GM12878 (cell line): Measurements from ENCODE around the gene INSRR. TPM values are rescaled to one million over a fixed set of nuclear protein-coding genes. Genes with fewer than 3 reads are reported as not detected.

Experiments
- ATAC-seq: fragments of 200-7000 bp; cut with Tn5 transposase; 3 replicates; pipeline ENCODE4 v1.9.1; 2020; ENCODE audit warnings: mild to moderate bottlenecking, moderate library complexity
- BruUV-seq: library from RNA; stranded (reverse); fragments of 400-500 nt; replicated peaks from 2 replicates; lab custom pipeline; 2021; lab: Mats Ljungman, UMichigan
- CTCF ChIA-PET: fragments of 300-600 bp; sonication (Branson Sonifier 250); formaldehyde crosslinking; extraction: SDS; loops from one replicate; lab custom pipeline; 2021; ENCODE audit warnings: inconsistent platforms; lab: Yijun Ruan, JAX
- POLR2A ChIA-PET: fragments of 350-600 bp; formaldehyde crosslinking; extraction: SDS; loops from one replicate; lab custom pipeline; 2021; ENCODE audit warnings: inconsistent platforms; lab: Charles Lee
- RAD21 ChIA-PET: fragments of 300-600 bp; sonication (Branson Sonifier 250); formaldehyde crosslinking; loops from one replicate; lab custom pipeline; 2023; ENCODE audit warnings: antibody characterized with exemption; ENCODE audit not compliant: unreplicated experiment; lab: Charles Lee
- SMC1A ChIA-PET: fragments of 300-600 bp; sonication (Branson Sonifier 250); formaldehyde crosslinking; loops from one replicate; lab custom pipeline; 2023; ENCODE audit not compliant: unreplicated experiment, uncharacterized antibody; lab: Charles Lee
- DNase-seq: peaks from one replicate; pipeline ENCODE4 v3.0.0-alpha.2; 2011; ENCODE audit warnings: low read depth, low spot score
- FAIRE-seq: peaks from 3 replicates; lab custom pipeline; 2011; peaks lifted over from hg19 to GRCh38; lab: Jason Lieb, UNC
- H2AFZ ChIP-seq: 2 replicates; pipeline ENCODE4 v1.6.0; 2011; ENCODE audit warnings: low read depth, low read length, control low read depth; ENCODE audit not compliant: control insufficient read depth
- H3K27ac ChIP-seq: 2 replicates; pipeline ENCODE4 v1.5.1; 2011; ENCODE audit warnings: control low read depth; ENCODE audit not compliant: control insufficient read depth, insufficient read depth
- H3K27me3 ChIP-seq, 2 experiments: replicated peaks in 1 of 2; 2 replicates each; pipeline versions ENCODE4 v1.6.0 to v1.6.1; 2011; ENCODE audit warnings: low read length in 1 of 2; ENCODE audit not compliant: control insufficient read depth in 2 of 2, insufficient read depth in 2 of 2
- H3K36me3 ChIP-seq, 2 experiments: 2 replicates each; pipeline ENCODE4 v1.5.1; 2011; ENCODE audit warnings: low read length in 1 of 2; ENCODE audit not compliant: control insufficient read depth in 2 of 2, insufficient read depth in 2 of 2
- H3K4me1 ChIP-seq: 2 replicates; pipeline ENCODE4 v1.6.1; 2011; ENCODE audit warnings: mild to moderate bottlenecking, low read length, moderate library complexity, mixed read lengths; ENCODE audit not compliant: control insufficient read depth, insufficient read depth
- H3K4me2 ChIP-seq: 2 replicates; pipeline ENCODE4 v1.6.0; 2011; ENCODE audit warnings: control low read depth; ENCODE audit not compliant: control insufficient read depth, insufficient read depth
- H3K4me3 ChIP-seq: fragments of 200-600 bp; sonication (generic); 2 replicates; pipeline ENCODE4 v1.5.1; 2016
- H3K79me2 ChIP-seq: 2 replicates; pipeline ENCODE4 v1.6.0; 2011; ENCODE audit warnings: low read length; ENCODE audit not compliant: control insufficient read depth, insufficient read depth
- H3K9ac ChIP-seq: 2 replicates; pipeline ENCODE4 v1.8.0; 2011; ENCODE audit warnings: low read length, control low read depth, mixed read lengths; ENCODE audit not compliant: control insufficient read depth, insufficient read depth
- H3K9me3 ChIP-seq: replicated peaks from 3 replicates; pipeline ENCODE4 v1.5.1; 2011; ENCODE audit warnings: mild to moderate bottlenecking, low read length; ENCODE audit not compliant: control insufficient read depth, insufficient read depth
- H4K20me1 ChIP-seq: 2 replicates; pipeline ENCODE4 v1.6.0; 2011; ENCODE audit not compliant: control insufficient read depth, insufficient read depth
- BCL3 ChIP-seq: IDR thresholded peaks from 2 replicates; pipeline ENCODE4 v1.6.1; 2011; ENCODE audit warnings: borderline replicate concordance, low read depth, mild to moderate bottlenecking, moderate library complexity, low read length; ENCODE audit not compliant: insufficient read depth, poor library complexity, severe bottlenecking
- CHD1 ChIP-seq: IDR thresholded peaks from 2 replicates; pipeline ENCODE4 v1.6.1; 2012; ENCODE audit warnings: low read depth, low read length, improper control_type of control experiment
- CREB1 ChIP-seq: IDR thresholded peaks from 2 replicates; pipeline ENCODE4 v1.6.1; 2012; ENCODE audit warnings: low read depth, mild to moderate bottlenecking, inconsistent platforms
- CREM ChIP-seq: IDR thresholded peaks from 2 replicates; pipeline ENCODE4 v1.6.1; 2014; ENCODE audit warnings: antibody characterized with exemption, low read depth
- DPF2 ChIP-seq: fragments of 450-650 bp; IDR thresholded peaks from 2 replicates; pipeline ENCODE4 v1.6.1; 2017; ENCODE audit warnings: mild to moderate bottlenecking
- FOS ChIP-seq: IDR thresholded peaks from 3 replicates; pipeline ENCODE4 v1.6.1; 2011; ENCODE audit warnings: borderline replicate concordance; ENCODE audit not compliant: insufficient read length; ENCODE audit errors: extremely low read depth
- MYB ChIP-seq: fragments of 150-350 bp; IDR thresholded peaks from 2 replicates; pipeline ENCODE4 v1.6.1; 2014; ENCODE audit warnings: mild to moderate bottlenecking, low read depth, low read length, borderline replicate concordance
- NR2C1 ChIP-seq: fragments of 450-650 bp; IDR thresholded peaks from 2 replicates; pipeline ENCODE4 v1.6.1; 2017; ENCODE audit warnings: antibody characterized with exemption, mild to moderate bottlenecking, moderate library complexity
- PML ChIP-seq: IDR thresholded peaks from 2 replicates; pipeline ENCODE4 v1.6.1; 2012; ENCODE audit warnings: low read length, inconsistent platforms
- SREBF1 ChIP-seq: IDR thresholded peaks from 2 replicates; pipeline ENCODE4 v1.6.1; 2012; ENCODE audit warnings: mild to moderate bottlenecking, low read length
- TAF1 ChIP-seq: IDR thresholded peaks from 2 replicates; pipeline ENCODE4 v1.6.1; 2011; ENCODE audit warnings: mild to moderate bottlenecking, low read depth, low read length, borderline replicate concordance
- WRNIP1 ChIP-seq: IDR thresholded peaks from 2 replicates; pipeline ENCODE4 v1.6.1; 2011; ENCODE audit warnings: low read depth, low read length, improper control_type of control experiment, borderline replicate concordance
- ZBED1 ChIP-seq: IDR thresholded peaks from 2 replicates; pipeline ENCODE4 v1.6.1; 2016; ENCODE audit warnings: borderline replicate concordance
- ZBTB40 ChIP-seq: fragments of 450-650 bp; IDR thresholded peaks from 2 replicates; pipeline ENCODE4 v1.6.1; 2016; ENCODE audit warnings: mild to moderate bottlenecking, moderate library complexity, borderline replicate concordance
- WGBS: methylation state at CpG from one replicate; pipeline ENCODE4 v1.1.6; 2016; ENCODE audit warnings: low lambda C conversion rate; ENCODE audit not compliant: insufficient replicate concordance, insufficient coverage; ENCODE audit errors: missing lambda C conversion rate; 5-methylcytosine and 5-hydroxymethylcytosine counted together
- in situ Hi-C: fragments of 300-500 bp; cut with MboI; formaldehyde crosslinking; loops from 9 replicates; pipeline ENCODE4 v1.14.3; 2018; ENCODE audit warnings: mixed read lengths
- intact Hi-C: fragments of 100-400 bp; cut with micrococcal nuclease; formaldehyde crosslinking; loops from one replicate; pipeline ENCODE4 v1.14.2; 2022; ENCODE audit not compliant: unreplicated experiment
- polyA plus RNA-seq, 11 experiments: library from polyadenylated mRNA; depleted of rRNA in 4 of 11; unstranded in 6 of 11; stranded (reverse) in 5 of 11; fragments of >200 nt; fragmentation: Nextera tagmentation in 4 of 11; fragmentation: Illumina TruSeq in 1 of 11; extraction: Ambion mirVana in 4 of 11; extraction: Trizol in 1 of 11; gene quantifications; 1 replicate in 1 of 11; 2 replicates in 10 of 11; pipeline versions ENCODE4 v1.2.1 to v1.2.3, GENCODE V29; 2011 to 2016; ENCODE audit warnings: inconsistent platforms in 2 of 11, missing spikeins in 2 of 11, low read depth in 1 of 11
- total RNA-seq, 4 experiments: library from RNA; depleted of rRNA in 3 of 4; stranded (reverse); fragments of >200 nt in 3 of 4; fragmentation: Illumina TruSeq in 1 of 4; extraction: Trizol in 1 of 4; gene quantifications; 2 replicates each; pipeline versions ENCODE4 v1.2.1 to v1.2.3, GENCODE V29; 2013 to 2021

INSRR gene
- total and polyA plus RNA-seq, 10 of the 15 experiments (the other 5 are each of a cell fraction or from before 2014, with no cell fraction given) = 0.01 TPM; not detected in 9

DNA sequence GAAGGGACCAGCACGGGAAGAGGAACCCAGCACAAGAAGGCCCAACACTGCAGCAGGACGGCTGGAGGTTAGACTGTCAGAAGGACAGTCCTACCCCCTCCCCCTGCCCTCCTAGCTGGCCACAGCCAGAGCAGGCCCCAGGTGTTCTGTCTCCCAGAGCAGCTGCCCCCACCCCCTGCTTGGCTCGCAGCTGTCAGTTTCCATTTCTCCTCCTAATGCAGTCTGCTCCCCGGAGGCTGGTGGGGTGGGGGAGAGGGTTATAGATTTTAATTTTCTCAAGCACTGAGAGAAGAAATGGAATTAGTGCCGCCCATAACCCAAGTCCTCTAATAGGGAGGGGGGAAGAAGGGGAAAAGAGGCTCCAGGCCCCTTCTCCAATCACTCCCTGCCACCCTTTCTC, 21.6 kb upstream of the INSRR start:
- RAD21 ChIA-PET = interaction anchor here (1.2 kb wide), 1 partner anchor 191 kb away, joined by 4 read pairs; no protein-coding TSS in a partner anchor
- H3K4me1 ChIP-seq = no peaks in the 10 kb centered on the region
- no TSS peak for BruUV-seq
- in situ Hi-C loops = no loop called here
- peaks cover 0 to 11% of the 10 kb centered on the region in 2 experiments; a peak in 3 of 4 replicates for H3K27me3 ChIP-seq
- no peaks in the 10 kb centered on the region for H4K20me1 ChIP-seq
- CTCF ChIA-PET = interaction anchor here (1.0 to 2.4 kb wide), 4 partner anchors 11 to 174 kb away, joined by 3 to 13 read pairs (median 4); no protein-coding TSS in a partner anchor
- no peak for FAIRE-seq
- ATAC-seq = no peak
- no peaks in the 10 kb centered on the region for H3K36me3 ChIP-seq
- H2AFZ ChIP-seq = no peak overlapping the region
- H3K9me3 ChIP-seq = no peaks in the 10 kb centered on the region
- POLR2A ChIA-PET = no interaction called here
- no peak overlapping the region for H3K9ac ChIP-seq
- H3K4me3 ChIP-seq = no peak overlapping the region
- no peak for DNase-seq
- no peak overlapping the region for H3K27ac ChIP-seq
- H3K4me2 ChIP-seq = no peak overlapping the region
- TF ChIP-seq SREBF1 (no peak), WRNIP1 (no peak), NR2C1 (no peak), BCL3 (no peak), CREM (no peak), ZBED1 (no peak)
- TF ChIP-seq, all 136 proteins: peak for 0
- H3K79me2 ChIP-seq = no peaks in the 10 kb centered on the region
- WGBS = 6% methylated on average over 5 of the region's 5 CpGs
- SMC1A ChIA-PET = interaction anchor here (0.7 kb wide), 1 partner anchor 41 kb away, joined by 3 read pairs; no protein-coding TSS in a partner anchor
- intact Hi-C loops = no loop called here

DNA sequence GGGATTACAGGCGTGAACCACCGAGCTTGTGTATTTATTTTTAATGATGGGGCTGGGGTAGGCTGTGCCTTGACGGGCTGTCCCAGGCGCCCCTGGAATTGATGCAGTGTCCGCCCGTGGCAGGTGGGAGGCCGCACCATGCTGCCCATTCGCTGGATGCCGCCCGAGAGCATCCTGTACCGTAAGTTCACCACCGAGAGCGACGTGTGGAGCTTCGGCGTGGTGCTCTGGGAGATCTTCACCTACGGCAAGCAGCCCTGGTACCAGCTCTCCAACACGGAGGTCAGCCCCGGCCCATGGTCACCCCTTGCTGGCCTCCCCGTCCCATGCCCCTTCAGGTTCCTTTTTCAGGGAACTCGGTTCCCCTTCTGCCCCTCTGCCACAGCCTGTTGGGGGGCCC, 21.0 kb upstream of the INSRR start:
- H3K9me3 ChIP-seq = no peaks in the 10 kb centered on the region
- DNase-seq (no peak), FAIRE-seq (no peak), ATAC-seq (no peak)
- no peaks in the 10 kb centered on the region for H3K4me1 ChIP-seq
- 44% methylated on average over 21 of the region's 21 CpGs for WGBS
- H2AFZ ChIP-seq = no peak overlapping the region
- in situ Hi-C loops = no loop called here
- SMC1A ChIA-PET = interaction anchor here (1.2 kb wide), 1 partner anchor 9 kb away, joined by 3 read pairs; no protein-coding TSS in a partner anchor
- peaks cover 0 to 13% of the 10 kb centered on the region in 2 experiments; a peak in 3 of 4 replicates for H3K27me3 ChIP-seq
- CTCF ChIA-PET = interaction anchor here (1.5 to 2.4 kb wide), 2 partner anchors 11 to 154 kb away, joined by 4 to 13 read pairs; no protein-coding TSS in a partner anchor
- no peak overlapping the region for H3K9ac ChIP-seq
- RAD21 ChIA-PET = no interaction called here
- intact Hi-C loops = no loop called here
- POLR2A ChIA-PET = no interaction called here
- H3K4me2 ChIP-seq = no peak overlapping the region
- no peaks in the 10 kb centered on the region for H4K20me1 ChIP-seq
- no peaks in the 10 kb centered on the region for H3K36me3 ChIP-seq
- H3K27ac ChIP-seq = no peak overlapping the region
- no peaks in the 10 kb centered on the region for H3K79me2 ChIP-seq
- H3K4me3 ChIP-seq = no peak overlapping the region
- no TSS peak for BruUV-seq
- no peak for TF ChIP-seq CREB1
- TF ChIP-seq CHD1 = no peak
- TF ChIP-seq TAF1 = no peak
- no peak for TF ChIP-seq FOS
- no peak for TF ChIP-seq MYB
- TF ChIP-seq DPF2 = no peak
- no peak for TF ChIP-seq ZBTB40
- TF ChIP-seq PML = no peak
